H1 (cell line): ENCODE results near the gene PARD3. TPM values are rescaled to one million over a fixed set of nuclear protein-coding genes. Genes with fewer than 3 reads are reported as not detected.

ENCODE experiments used
- CTCF ChIA-PET: fragments of 300-600 bp; sonication (Branson Sonifier 250); formaldehyde crosslinking; loops from one replicate; lab custom pipeline; 2021; ENCODE audit not compliant: partially characterized antibody; lab: Charles Lee
- POLR2A ChIA-PET: fragments of 300-600 bp; sonication (Branson Sonifier 250); formaldehyde crosslinking; loops from one replicate; lab custom pipeline; 2021; ENCODE audit warnings: inconsistent platforms; ENCODE audit not compliant: partially characterized antibody; lab: Charles Lee
- DNase-seq, 2 experiments: peaks; one replicate each; pipeline versions ENCODE4 v3.0.0 to v3.0.0-alpha.2; 2010 to 2022; ENCODE audit warnings: low spot score in 2 of 2, low read depth in 1 of 2, mixed read lengths in 1 of 2
- FAIRE-seq: peaks from 2 replicates; lab custom pipeline; 2011; peaks lifted over from hg19 to GRCh38; lab: Jason Lieb, UNC
- H2AFZ ChIP-seq: 2 replicates; pipeline ENCODE4 v1.8.1; 2012; ENCODE audit warnings: low read length, inconsistent platforms
- H2AK5ac ChIP-seq: 2 replicates; pipeline ENCODE4 v1.6.1; 2013; ENCODE audit warnings: low read depth, low read length
- H2BK120ac ChIP-seq: replicated peaks from 2 replicates; pipeline ENCODE3; 2013; ENCODE audit warnings: low read depth, low read length, inconsistent platforms
- H2BK12ac ChIP-seq: 2 replicates; pipeline ENCODE4 v1.6.1; 2013; ENCODE audit warnings: low read depth, low read length
- H2BK15ac ChIP-seq: 2 replicates; pipeline ENCODE4 v1.6.1; 2013; ENCODE audit warnings: low read length
- H2BK20ac ChIP-seq: 2 replicates; pipeline ENCODE4 v1.6.1; 2013; ENCODE audit warnings: low read length
- H2BK5ac ChIP-seq: 2 replicates; pipeline ENCODE4 v1.6.1; 2013; ENCODE audit warnings: low read depth, low read length
- H3K14ac ChIP-seq: 2 replicates; pipeline ENCODE4 v1.6.1; 2013; ENCODE audit warnings: inconsistent platforms; ENCODE audit not compliant: insufficient read length
- H3K18ac ChIP-seq: 2 replicates; pipeline ENCODE4 v1.6.1; 2013; ENCODE audit warnings: low read length; ENCODE audit errors: extremely low read depth
- H3K23ac ChIP-seq: 2 replicates; pipeline ENCODE4 v1.6.1; 2013; ENCODE audit warnings: inconsistent platforms; ENCODE audit not compliant: insufficient read length
- H3K23me2 ChIP-seq: 2 replicates; pipeline ENCODE4 v1.6.1; 2013; ENCODE audit warnings: low read depth, low read length
- H3K27ac ChIP-seq: 2 replicates; pipeline ENCODE4 v1.6.1; 2011; ENCODE audit warnings: low read depth, low read length, inconsistent platforms
- H3K27me3 ChIP-seq, 4 experiments: replicated peaks in 1 of 4; 1 replicate in 1 of 4; 2 replicates in 3 of 4; pipeline versions ENCODE4 v1.6.1 to v1.8.1; 2011 to 2013; ENCODE audit warnings: low read length in 3 of 4, mild to moderate bottlenecking in 3 of 4, inconsistent platforms in 2 of 4, mixed read lengths in 2 of 4, moderate library complexity in 1 of 4; ENCODE audit not compliant: control insufficient read depth in 3 of 4, insufficient read depth in 3 of 4; ENCODE audit errors: extremely low read depth in 1 of 4
- H3K36me3 ChIP-seq, 4 experiments: 2 replicates each; pipeline versions ENCODE4 v1.6.1 to v1.8.1; 2011 to 2013; ENCODE audit warnings: mild to moderate bottlenecking in 4 of 4, low read length in 3 of 4, moderate library complexity in 2 of 4, control low read depth in 1 of 4, inconsistent platforms in 1 of 4; ENCODE audit not compliant: insufficient read depth in 4 of 4, control insufficient read depth in 2 of 4
- H3K4ac ChIP-seq: replicated peaks from 2 replicates; pipeline ENCODE3; 2013; ENCODE audit warnings: low read length, low read depth, mixed read lengths, inconsistent platforms; ENCODE audit not compliant: insufficient read length
- H3K4me1 ChIP-seq, 4 experiments: replicated peaks in 1 of 4; 1 replicate in 1 of 4; 2 replicates in 3 of 4; pipeline versions ENCODE4 v1.6.1 to v1.8.1; 2011 to 2013; ENCODE audit warnings: low read length in 3 of 4, inconsistent platforms in 2 of 4, mixed read lengths in 1 of 4; ENCODE audit not compliant: insufficient read depth in 4 of 4, control insufficient read depth in 3 of 4
- H3K4me2 ChIP-seq, 2 experiments: 2 replicates each; pipeline versions ENCODE4 v1.6.1 to v1.8.1; 2011 to 2013; ENCODE audit warnings: low read depth in 2 of 2, low read length in 2 of 2, control low read depth in 1 of 2, inconsistent platforms in 1 of 2, mild to moderate bottlenecking in 1 of 2; ENCODE audit not compliant: insufficient read depth in 1 of 2
- H3K4me3 ChIP-seq, 4 experiments: fragments of 200-600, 300-600 bp in 1 of 4; sonication (generic), shearing (Covaris generic), sonication (Bioruptor Twin) in 1 of 4; 2 replicates each; pipeline versions ENCODE4 v1.5.1 to v1.8.1; 2011 to 2016; ENCODE audit warnings: low read length in 4 of 4, low read depth in 3 of 4, control low read depth in 2 of 4, inconsistent platforms in 2 of 4, mild to moderate bottlenecking in 2 of 4, mixed read lengths in 1 of 4, moderate library complexity in 1 of 4; ENCODE audit not compliant: insufficient read depth in 2 of 4; ENCODE audit errors: extremely low read depth in 1 of 4
- H3K56ac ChIP-seq: replicated peaks from 2 replicates; pipeline ENCODE3; 2013; ENCODE audit warnings: low read depth, mild to moderate bottlenecking, mixed read lengths, low read length, inconsistent platforms; ENCODE audit not compliant: insufficient read length
- H3K79me1 ChIP-seq: 2 replicates; pipeline ENCODE4 v1.6.1; 2013; ENCODE audit warnings: low read depth, low read length, control low read depth
- H3K79me2 ChIP-seq, 2 experiments: 2 replicates each; pipeline versions ENCODE4 v1.6.1 to v1.8.1; 2012 to 2013; ENCODE audit warnings: low read length in 2 of 2, mild to moderate bottlenecking in 2 of 2, inconsistent platforms in 1 of 2; ENCODE audit not compliant: insufficient read depth in 2 of 2, control insufficient read depth in 1 of 2
- H3K9ac ChIP-seq, 4 experiments: replicated peaks in 1 of 4; 1 replicate in 1 of 4; 2 replicates in 3 of 4; pipeline versions ENCODE4 v1.6.1 to v1.8.1; 2011 to 2013; ENCODE audit warnings: low read depth in 3 of 4, low read length in 3 of 4, control low read depth in 2 of 4, mild to moderate bottlenecking in 2 of 4, moderate library complexity in 2 of 4, inconsistent platforms in 1 of 4; ENCODE audit errors: extremely low read depth in 1 of 4
- H3K9me3 ChIP-seq, 2 experiments: 2 replicates each; pipeline versions ENCODE4 v1.6.1 to v1.8.1; 2012 to 2013; ENCODE audit warnings: mild to moderate bottlenecking in 2 of 2, moderate library complexity in 2 of 2, control low read depth in 1 of 2, inconsistent platforms in 1 of 2, low read depth in 1 of 2, low read length in 1 of 2, mixed read lengths in 1 of 2; ENCODE audit not compliant: insufficient read depth in 2 of 2
- H4K20me1 ChIP-seq, 2 experiments: replicated peaks in 1 of 2; 2 replicates each; pipeline versions ENCODE3 to v1.8.1; 2011 to 2013; ENCODE audit warnings: inconsistent platforms in 2 of 2, low read length in 2 of 2, mild to moderate bottlenecking in 1 of 2; ENCODE audit not compliant: insufficient read depth in 2 of 2, control insufficient read depth in 1 of 2
- H4K5ac ChIP-seq: 2 replicates; pipeline ENCODE4 v1.6.1; 2013; ENCODE audit warnings: low read length, low read depth, mixed read lengths, inconsistent platforms; ENCODE audit not compliant: insufficient read length
- H4K8ac ChIP-seq: 2 replicates; pipeline ENCODE4 v1.8.0; 2013; ENCODE audit warnings: mild to moderate bottlenecking, moderate library complexity, low read length, inconsistent platforms; ENCODE audit not compliant: insufficient read depth; ENCODE audit errors: extremely low read depth
- H4K91ac ChIP-seq: replicated peaks from 2 replicates; pipeline ENCODE3; 2013; ENCODE audit warnings: low read length, mixed read lengths, inconsistent platforms; ENCODE audit not compliant: insufficient read length
- ASH2L ChIP-seq: fragments of 200-600, 300-600 bp; sonication (generic); IDR thresholded peaks from one replicate; pipeline ENCODE4 v1.7.1; 2017; ENCODE audit warnings: low read length
- CBX8 ChIP-seq: fragments of 300-800, 300-1000 bp; sonication (generic); IDR thresholded peaks from 2 replicates; pipeline ENCODE4 v1.7.1; 2016; ENCODE audit warnings: low read depth, low read length, borderline replicate concordance
- CREB1 ChIP-seq: IDR thresholded peaks from 2 replicates; pipeline ENCODE4 v1.6.1; 2012; ENCODE audit warnings: inconsistent platforms
- EGR1 ChIP-seq: IDR thresholded peaks from 2 replicates; pipeline ENCODE4 v1.6.1; 2011; ENCODE audit warnings: low read depth, low read length, borderline replicate concordance
- FOSL1 ChIP-seq: IDR thresholded peaks from 2 replicates; pipeline ENCODE4 v1.6.1; 2011; ENCODE audit warnings: mild to moderate bottlenecking, low read depth, low read length, moderate library complexity; ENCODE audit not compliant: insufficient read depth
- GTF2F1 ChIP-seq: IDR thresholded peaks from 2 replicates; pipeline ENCODE4 v1.6.1; 2012; ENCODE audit warnings: low read depth, low read length, improper control_type of control experiment, borderline replicate concordance
- KDM5A ChIP-seq: fragments of 200-600 bp; IDR thresholded peaks from 2 replicates; pipeline ENCODE4 v1.7.1; 2012; ENCODE audit warnings: mild to moderate bottlenecking, low read length, inconsistent platforms, mixed read lengths
- PHF8 ChIP-seq: fragments of 200-600 bp; sonication (generic); conservative IDR thresholded peaks from 2 replicates; pipeline ENCODE4 v1.7.1; 2012; ENCODE audit warnings: low read depth, mild to moderate bottlenecking, inconsistent platforms, low read length, moderate library complexity
- POLR2A ChIP-seq, 2 experiments: IDR thresholded peaks; 1 replicate in 1 of 2; 2 replicates in 1 of 2; pipeline ENCODE4 v1.6.1; 2011; ENCODE audit warnings: low read depth in 2 of 2, low read length in 2 of 2, mild to moderate bottlenecking in 2 of 2; ENCODE audit errors: control extremely low read depth in 1 of 2
- SP1 ChIP-seq: IDR thresholded peaks from 2 replicates; pipeline ENCODE4 v1.6.1; 2011; ENCODE audit warnings: low read depth, low read length
- SRF ChIP-seq: IDR thresholded peaks from 2 replicates; pipeline ENCODE4 v1.6.1; 2011; ENCODE audit warnings: mild to moderate bottlenecking, low read depth, low read length, moderate library complexity
- SUZ12 ChIP-seq: fragments of 200-600 bp; sonication (generic); IDR thresholded peaks from 2 replicates; pipeline ENCODE4 v1.6.1; 2012; ENCODE audit warnings: mild to moderate bottlenecking, inconsistent platforms, low read length, moderate library complexity, mixed read lengths
- TCF12 ChIP-seq: IDR thresholded peaks from 2 replicates; pipeline ENCODE4 v1.6.1; 2011; ENCODE audit warnings: low read depth, mild to moderate bottlenecking, low read length
- YY1 ChIP-seq: IDR thresholded peaks from 2 replicates; pipeline ENCODE4 v1.6.1; 2011; ENCODE audit warnings: low read depth, mild to moderate bottlenecking, low read length
- WGBS, 2 experiments: shearing (Covaris generic) in 1 of 2; methylation state at CpG; one replicate each; pipeline versions ENCODE4 v1.1.6 to v1.1.7; 2013 to 2015; ENCODE audit warnings: low lambda C conversion rate in 2 of 2, mixed read lengths in 2 of 2, inconsistent platforms in 1 of 2, low coverage in 1 of 2, missing lambda C conversion rate in 1 of 2; ENCODE audit not compliant: insufficient replicate concordance in 2 of 2, insufficient coverage in 1 of 2, insufficient read length in 1 of 2; ENCODE audit errors: extremely low coverage in 1 of 2, missing lambda C conversion rate in 1 of 2; 5-methylcytosine and 5-hydroxymethylcytosine counted together
- polyA plus RNA-seq, 7 experiments: library from polyadenylated mRNA; depleted of rRNA in 3 of 7; stranded (reverse) in 5 of 7; unstranded in 2 of 7; fragments of >200 nt in 5 of 7; fragments of 200-250 nt in 2 of 7; gene quantifications; 1 replicate in 5 of 7; 2 replicates in 1 of 7; 4 replicates in 1 of 7; pipeline versions ENCODE4 v1.2.1 to v1.2.3, GENCODE V29; 2011 to 2013; ENCODE audit warnings: missing spikeins in 2 of 7, mixed read lengths in 2 of 7
- total RNA-seq: library from RNA; stranded (reverse); fragmentation: NEBNext Ultra II Directional; extraction: Animal tissue kit (Norgen Biotek cat#: 25700); gene quantifications from 2 replicates; pipeline ENCODE4 v1.2.1, GENCODE V29; 2021

The PARD3 gene
- total and polyA plus RNA-seq, 2 of the 8 experiments (the other 6 are each of a cell fraction or from before 2014, with no cell fraction given), result 19.7 to 49.1 TPM

GRCh38 chr10:34154383-34154900 lies 660.7 kb downstream of the PARD3 start:
- Histone ChIP-seq H4K20me1 (no peaks in the 10 kb centered on the region), H2BK5ac (no peak overlapping the region), H3K79me1 (no peaks in the 10 kb centered on the region), H3K79me2 (no peaks in the 10 kb centered on the region), H2BK20ac (no peak overlapping the region), H3K18ac (no peak overlapping the region), H3K14ac (no peak overlapping the region), H3K4me2 (no peak overlapping the region), H3K9ac (no peak overlapping the region), H3K4ac (no peak overlapping the region), H3K4me3 (no peak overlapping the region), H2AFZ (no peak overlapping the region), H4K5ac (no peak overlapping the region), H4K8ac (no peak overlapping the region), H3K27ac (no peak overlapping the region), H2AK5ac (no peak overlapping the region), H2BK12ac (no peak overlapping the region), H3K23ac (no peak overlapping the region), H3K4me1 (peaks cover 0 to 4% (median 0%) of the 10 kb centered on the region in 4 experiments; a peak in 1 of 7 replicates), H3K23me2 (no peaks in the 10 kb centered on the region), H2BK15ac (no peak overlapping the region), H4K91ac (no peak overlapping the region), H3K56ac (no peak overlapping the region), H3K36me3 (no peaks in the 10 kb centered on the region), H3K9me3 (no peaks in the 10 kb centered on the region), H3K27me3 (no peaks in the 10 kb centered on the region), H2BK120ac (no peak overlapping the region)
- 88% methylated on average over 5 of the region's 5 CpGs; no CpG with 5 or more reads in 1 of the 2 experiments for WGBS, 2 experiments
- no peak for DNase-seq
- ChIA-PET CTCF (interaction anchor here (0.6 kb wide), 1 partner anchor 28 kb away, joined by 3 read pairs; no protein-coding TSS in a partner anchor), POLR2A (no interaction called here)
- no peak for FAIRE-seq
- TF ChIP-seq CREB1 (no peak), TCF12 (no peak), GTF2F1 (no peak), SUZ12 (no peak), KDM5A (no peak), FOSL1 (no peak), SRF (no peak), CBX8 (no peak), SP1 (no peak), YY1 (no peak), POLR2A (IDR thresholded peaks at IDR 0.05; ENCODE audit: control extremely low read depth in 1 of 2, low read depth in 2 of 2, low read length in 2 of 2) (no peak), PHF8 (no peak), EGR1 (no peak), ASH2L (no peak)
